Colonic mucosa (tissue), 4 donors: ENCODE data around the gene EPHB4. TPM values are rescaled to one million over a fixed set of nuclear protein-coding genes. Genes with fewer than 3 reads are reported as not detected.

Experiments used
- DNase-seq: peaks from one replicate; pipeline ENCODE4 v3.0.0-alpha.2; 2020
- H3K27ac ChIP-seq: fragments of 200-600 bp; one replicate; pipeline ENCODE4 v1.8.0; 2021
- H3K27me3 ChIP-seq: fragments of 200-600 bp; one replicate; pipeline ENCODE4 v1.8.0; 2021
- H3K36me3 ChIP-seq: fragments of 200-600 bp; one replicate; pipeline ENCODE4 v1.8.0; 2021
- H3K4me1 ChIP-seq: fragments of 200-600 bp; one replicate; pipeline ENCODE4 v1.8.0; 2021; ENCODE audit warnings: mild to moderate bottlenecking
- H3K4me3 ChIP-seq: fragments of 200-600 bp; one replicate; pipeline ENCODE4 v1.8.0; 2021
- H3K9ac ChIP-seq, 2 donors: one replicate each; pipeline ENCODE4 v1.7.0; 2013; ENCODE audit warnings: control low read depth in 2 of 2, low read depth in 2 of 2, low read length in 2 of 2
- H3K9me3 ChIP-seq: fragments of 200-600 bp; one replicate; pipeline ENCODE4 v1.8.0; 2021
- intact Hi-C: fragments of 100-400 bp; cut with DNase I; formaldehyde crosslinking; loops from one replicate; pipeline ENCODE4 v1.14.1; 2022
- total RNA-seq, 2 donors: library from RNA; stranded (reverse); fragmentation: NEBNext Ultra II Directional in 1 of 2; extraction: Animal tissue kit (Norgen Biotek cat#: 25700) in 1 of 2; gene quantifications; one replicate each; pipeline ENCODE4 v1.2.1, GENCODE V29; 2021
- TF ChIP-seq, protein P1 (sequence below): fragments of 200-600 bp; IDR thresholded peaks from one replicate; pipeline ENCODE4 v1.8.0; 2022; ENCODE audit warnings: antibody characterized with exemption, mild to moderate bottlenecking
- donor health status: healthy.
- donor health status: DM: no; HTN: no; CAD: no.
- donor health status: DM: no; HTN: no; CAD: no.

EPHB4 gene
- total RNA-seq, 2 donors from 2014 or later = 43.1 to 75.9 TPM

DNA sequence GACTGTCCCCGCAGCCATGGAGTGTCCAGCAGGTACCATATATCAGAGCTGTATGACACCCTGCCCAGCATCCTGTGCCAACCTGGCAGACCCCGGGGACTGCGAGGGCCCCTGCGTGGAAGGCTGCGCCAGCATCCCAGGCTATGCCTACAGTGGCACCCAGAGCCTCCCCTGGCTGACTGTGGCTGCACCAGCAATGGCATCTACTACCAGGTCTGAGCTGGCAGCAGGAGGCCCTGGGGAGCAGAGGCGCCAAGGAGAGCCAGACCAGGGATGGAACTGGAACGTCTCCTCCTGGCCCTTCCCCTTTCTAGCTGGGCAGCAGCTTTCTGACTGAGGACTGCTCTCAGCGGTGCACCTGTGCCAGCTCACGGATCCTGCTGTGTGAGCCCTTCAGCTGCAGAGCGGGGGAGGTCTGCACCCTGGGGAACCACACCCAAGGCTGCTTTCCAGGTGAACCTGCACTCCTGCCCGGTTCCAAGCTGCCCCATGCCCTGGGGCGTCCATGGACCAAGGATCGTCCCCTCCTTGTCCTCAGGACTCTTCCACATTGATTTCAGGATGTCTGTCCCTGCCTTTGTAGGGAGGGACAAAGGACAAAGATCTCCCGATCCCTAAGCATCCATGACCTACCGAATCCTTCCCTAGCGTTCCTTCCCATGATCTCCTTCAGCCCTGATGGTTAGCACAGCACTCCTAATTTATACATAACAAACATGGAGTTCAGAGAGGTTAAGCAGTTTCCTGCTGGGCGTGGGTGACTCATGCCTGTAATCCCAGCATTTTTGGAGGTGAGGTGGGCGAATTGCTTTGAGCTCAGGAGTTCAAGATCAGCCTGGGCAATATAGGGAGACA, 33.3 kb downstream of the EPHB4 start:
- TF ChIP-seq, protein P1, sequence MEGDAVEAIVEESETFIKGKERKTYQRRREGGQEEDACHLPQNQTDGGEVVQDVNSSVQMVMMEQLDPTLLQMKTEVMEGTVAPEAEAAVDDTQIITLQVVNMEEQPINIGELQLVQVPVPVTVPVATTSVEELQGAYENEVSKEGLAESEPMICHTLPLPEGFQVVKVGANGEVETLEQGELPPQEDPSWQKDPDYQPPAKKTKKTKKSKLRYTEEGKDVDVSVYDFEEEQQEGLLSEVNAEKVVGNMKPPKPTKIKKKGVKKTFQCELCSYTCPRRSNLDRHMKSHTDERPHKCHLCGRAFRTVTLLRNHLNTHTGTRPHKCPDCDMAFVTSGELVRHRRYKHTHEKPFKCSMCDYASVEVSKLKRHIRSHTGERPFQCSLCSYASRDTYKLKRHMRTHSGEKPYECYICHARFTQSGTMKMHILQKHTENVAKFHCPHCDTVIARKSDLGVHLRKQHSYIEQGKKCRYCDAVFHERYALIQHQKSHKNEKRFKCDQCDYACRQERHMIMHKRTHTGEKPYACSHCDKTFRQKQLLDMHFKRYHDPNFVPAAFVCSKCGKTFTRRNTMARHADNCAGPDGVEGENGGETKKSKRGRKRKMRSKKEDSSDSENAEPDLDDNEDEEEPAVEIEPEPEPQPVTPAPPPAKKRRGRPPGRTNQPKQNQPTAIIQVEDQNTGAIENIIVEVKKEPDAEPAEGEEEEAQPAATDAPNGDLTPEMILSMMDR = no peak

DNA sequence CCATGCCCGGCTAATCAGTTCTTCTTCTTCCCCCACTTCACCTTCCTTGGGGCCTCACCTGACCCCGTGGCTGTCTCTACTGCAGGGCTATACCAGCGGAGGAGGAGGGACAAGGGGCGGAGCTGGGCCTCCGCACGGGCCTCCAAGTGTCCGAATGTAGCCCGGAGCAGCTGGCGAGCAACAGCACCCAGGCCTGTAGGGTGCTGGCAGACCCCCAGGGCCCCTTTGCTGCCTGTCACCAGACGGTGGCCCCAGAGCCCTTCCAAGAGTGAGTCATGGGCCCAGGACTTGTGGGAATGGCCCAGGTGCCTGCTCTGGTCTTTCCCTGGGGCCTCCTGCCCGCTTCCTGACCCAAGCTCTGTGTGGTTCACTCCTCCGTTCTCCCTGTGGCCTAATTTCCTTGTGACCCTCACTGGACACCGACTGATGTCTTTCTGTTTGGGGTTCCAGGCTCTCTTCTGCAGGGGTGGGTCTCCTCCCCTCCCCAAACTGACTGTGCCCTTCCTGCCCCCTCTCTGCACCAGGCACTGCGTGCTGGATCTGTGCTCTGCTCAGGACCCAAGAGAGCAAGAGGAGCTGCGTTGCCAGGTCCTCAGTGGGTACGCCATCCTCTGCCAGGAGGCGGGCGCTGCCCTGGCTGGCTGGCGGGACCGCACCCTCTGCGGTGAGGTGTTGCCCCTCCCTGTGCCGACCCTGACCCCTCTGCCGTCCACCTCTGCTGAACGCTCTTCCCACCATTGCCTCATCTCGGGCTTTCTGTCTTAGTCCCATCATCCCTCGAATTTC, 35.2 kb downstream of the EPHB4 start:
- H3K9me3 ChIP-seq = no peaks in the 10 kb centered on the region
- no peaks in the 10 kb centered on the region for H3K36me3 ChIP-seq
- H3K27ac ChIP-seq = no peak overlapping the region
- no peaks in the 10 kb centered on the region for H3K4me1 ChIP-seq
- H3K27me3 ChIP-seq = no peaks in the 10 kb centered on the region
- no peak overlapping the region for H3K9ac ChIP-seq
- TF ChIP-seq, protein P1 = no peak
- no peak overlapping the region for H3K4me3 ChIP-seq
- no peak for DNase-seq
- intact Hi-C loops = no loop called here

More for the DNA sequence above, 33.3 kb downstream of the EPHB4 start:
- Histone ChIP-seq H3K36me3 (no peaks in the 10 kb centered on the region), H3K27me3 (no peaks in the 10 kb centered on the region), H3K9me3 (no peaks in the 10 kb centered on the region), H3K4me1 (no peaks in the 10 kb centered on the region), H3K27ac (no peak overlapping the region), H3K9ac (no peak overlapping the region), H3K4me3 (no peak overlapping the region)
- no peak for DNase-seq
- intact Hi-C loops = no loop called here

DNA sequence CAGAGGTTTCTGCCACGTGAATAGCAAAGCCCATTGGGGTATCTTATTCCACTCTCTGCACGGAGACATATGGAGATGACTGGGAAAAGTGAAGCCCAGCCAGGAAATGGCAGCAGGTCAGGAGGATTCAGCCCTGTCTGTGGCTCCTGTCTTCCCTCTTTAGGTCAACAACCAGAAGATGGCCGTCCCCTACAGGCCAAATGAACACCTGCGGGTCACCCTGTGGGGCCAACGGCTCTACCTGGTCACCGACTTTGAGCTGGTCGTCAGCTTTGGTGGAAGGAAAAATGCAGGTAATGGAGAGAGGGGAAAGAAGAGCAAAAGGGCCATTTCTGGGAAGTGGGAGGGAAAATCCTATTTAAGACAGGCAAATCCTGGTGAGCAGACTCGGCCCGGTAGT, 38.3 kb downstream of the EPHB4 start:
- Histone ChIP-seq H3K9ac (no peak overlapping the region), H3K4me3 (no peak overlapping the region), H3K4me1 (no peaks in the 10 kb centered on the region), H3K36me3 (no peaks in the 10 kb centered on the region), H3K27me3 (no peaks in the 10 kb centered on the region), H3K9me3 (no peaks in the 10 kb centered on the region), H3K27ac (no peak overlapping the region)
- DNase-seq = no peak
- TF ChIP-seq, protein P1 = no peak
- intact Hi-C loops = no loop called here

DNA sequence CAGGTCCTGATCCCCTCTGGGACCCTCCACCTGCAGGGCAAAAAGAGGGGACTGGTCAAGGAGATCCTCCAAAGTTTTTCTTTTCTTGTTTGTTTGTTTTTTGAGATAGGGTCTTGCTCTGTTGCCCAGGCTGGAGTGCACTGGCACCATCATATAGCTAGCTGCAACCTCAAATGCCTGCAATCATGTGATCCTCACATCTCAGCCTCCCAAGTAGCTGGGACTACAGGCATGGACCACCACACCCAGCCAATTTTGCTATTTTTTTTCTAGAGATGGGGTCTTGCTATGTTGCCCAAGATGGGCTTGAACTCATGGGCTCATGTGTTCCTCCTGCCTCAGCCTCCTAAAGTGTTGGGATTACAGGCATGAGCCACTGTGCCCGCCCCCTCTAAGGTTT, 41.0 kb downstream of the EPHB4 start:
- Histone ChIP-seq H3K4me3 (no peak overlapping the region), H3K4me1 (no peaks in the 10 kb centered on the region), H3K9ac (no peak overlapping the region), H3K36me3 (no peaks in the 10 kb centered on the region), H3K27ac (no peak overlapping the region), H3K27me3 (no peaks in the 10 kb centered on the region), H3K9me3 (no peaks in the 10 kb centered on the region)
- intact Hi-C loops = no loop called here
- TF ChIP-seq, protein P1 = no peak
- no peak for DNase-seq

DNA sequence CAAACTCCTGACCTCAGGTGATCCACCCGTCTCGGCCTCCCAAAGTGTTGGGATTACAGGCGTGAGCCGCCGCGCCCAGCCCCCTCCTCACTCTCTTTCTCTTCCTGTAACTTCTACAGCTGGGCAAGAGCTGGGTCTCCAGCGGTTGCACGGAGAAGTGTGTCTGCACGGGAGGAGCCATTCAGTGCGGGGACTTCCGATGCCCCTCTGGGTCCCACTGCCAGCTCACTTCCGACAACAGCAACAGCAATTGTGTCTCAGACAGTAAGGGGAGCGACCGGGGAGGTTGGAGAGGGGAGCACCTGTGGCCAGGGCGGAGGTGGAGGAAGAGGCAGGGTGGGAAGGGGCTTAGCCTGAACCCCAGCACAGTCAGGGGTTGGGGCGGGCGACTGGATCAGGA, 41.4 kb downstream of the EPHB4 start:
- TF ChIP-seq, protein P1 = no peak
- DNase-seq = no peak
- Histone ChIP-seq H3K4me1 (no peaks in the 10 kb centered on the region), H3K9me3 (no peaks in the 10 kb centered on the region), H3K9ac (no peak overlapping the region), H3K36me3 (no peaks in the 10 kb centered on the region), H3K4me3 (no peak overlapping the region), H3K27me3 (no peaks in the 10 kb centered on the region), H3K27ac (no peak overlapping the region)
- intact Hi-C loops = no loop called here
